ENCODE data around the gene LGR4. TPM values are rescaled to one million over a fixed set of nuclear protein-coding genes. Genes with fewer than 3 reads are reported as not detected.

LGR4 gene
- total and polyA plus RNA-seq, 10 donors: 1.5 to 47.2 (median 27.0) TPM

- Histone ChIP-seq H3K4me1 (peaks cover 0 to 5% (median 0%) of the 10 kb centered on the region in 6 donors), H3K36me3 (no peaks in the 10 kb centered on the region), H3K27ac (no peak overlapping the region), H3K9me3 (no peaks in the 10 kb centered on the region), H3K27me3 (replicated peaks in 1 of 7) (no peaks in the 10 kb centered on the region), H3K4me3 (no peak overlapping the region)
- no peak for DNase-seq
- intact Hi-C loops (cut with DNase I; ENCODE audit: low total_unique reads): no loop called here
- 76 to 91% (median 89%) methylated on average over 4 of the region's 4 CpGs for WGBS, 5 donors
- TF ChIP-seq CTCF (IDR thresholded peaks at IDR 0.05 in 8 of 11, conservative IDR thresholded peaks at IDR 0.05 in 3 of 11) (no peak), POLR2AphosphoS5 (IDR thresholded peaks at IDR 0.05) (no peak), POLR2A (IDR thresholded peaks at IDR 0.05) (no peak)
Measured at GRCh38 chr11:27443227-27443626, 29.4 kb downstream of the LGR4 start.

GRCh38 chr11:27440090-27440489 is 32.5 kb downstream of the LGR4 start:
- H3K36me3 ChIP-seq: no peaks in the 10 kb centered on the region
- TF ChIP-seq POLR2A (IDR thresholded peaks at IDR 0.05): no peak
- H3K27ac ChIP-seq: no peak overlapping the region
- no peaks in the 10 kb centered on the region for H3K27me3 ChIP-seq (replicated peaks in 1 of 7)
- no peak for DNase-seq
- no peak overlapping the region for H3K4me3 ChIP-seq
- no peaks in the 10 kb centered on the region for H3K4me1 ChIP-seq
- 91 to 94% (median 92%) methylated on average over 7 of the region's 7 CpGs for WGBS, 5 donors
- H3K9me3 ChIP-seq: no peaks in the 10 kb centered on the region
- intact Hi-C loops (cut with DNase I; ENCODE audit: low total_unique reads): no loop called here

GRCh38 chr11:27438595-27438981 is 34.0 kb downstream of the LGR4 start:
- Histone ChIP-seq H3K4me3 (no peak overlapping the region), H3K27me3 (replicated peaks in 1 of 7) (no peaks in the 10 kb centered on the region), H3K27ac (no peak overlapping the region), H3K36me3 (no peaks in the 10 kb centered on the region), H3K4me1 (no peaks in the 10 kb centered on the region), H3K9me3 (no peaks in the 10 kb centered on the region)
- TF ChIP-seq POLR2AphosphoS5 (IDR thresholded peaks at IDR 0.05) (no peak), POLR2A (IDR thresholded peaks at IDR 0.05) (no peak), CTCF (IDR thresholded peaks at IDR 0.05 in 8 of 11, conservative IDR thresholded peaks at IDR 0.05 in 3 of 11) (no peak)
- intact Hi-C loops (cut with DNase I; ENCODE audit: low total_unique reads): no loop called here
- 88 to 97% (median 90%) methylated on average over 3 of the region's 3 CpGs for WGBS, 5 donors
- DNase-seq: no peak

GRCh38 chr11:27437829-27438594 is 34.6 kb downstream of the LGR4 start:
- H3K36me3 ChIP-seq: no peaks in the 10 kb centered on the region
- WGBS, 5 donors: 88 to 95% (median 92%) methylated on average over 5 of the region's 5 CpGs
- intact Hi-C loops (cut with DNase I; ENCODE audit: low total_unique reads): no loop called here
- no peak overlapping the region for H3K27ac ChIP-seq
- no peak for DNase-seq
- no peaks in the 10 kb centered on the region for H3K4me1 ChIP-seq
- H3K27me3 ChIP-seq (replicated peaks in 1 of 7): no peaks in the 10 kb centered on the region
- no peak overlapping the region for H3K4me3 ChIP-seq
- H3K9me3 ChIP-seq: no peaks in the 10 kb centered on the region
- TF ChIP-seq CTCF (IDR thresholded peaks at IDR 0.05 in 8 of 11, conservative IDR thresholded peaks at IDR 0.05 in 3 of 11): no peak
- no peak for TF ChIP-seq POLR2AphosphoS5 (IDR thresholded peaks at IDR 0.05)
- no peak for TF ChIP-seq POLR2A (IDR thresholded peaks at IDR 0.05)
